Parathyroid adenoma (tissue), 2 donors: ENCODE results near the gene RAPGEFL1.
A peak's percentile ranks its signal among the peaks of the same experiment; 100 is the strongest.
"Not testable (repeated sequence)": the region's sequence is repeated elsewhere in the genome, so short reads cannot be mapped to it uniquely, and the experiment has no call there.

Source experiments
- H2AFZ ChIP-seq: fragments of 300-600 bp; sonication (generic); one replicate; pipeline ENCODE4 v1.7.0; 2017; ENCODE audit warnings: antibody characterized with exemption, mild to moderate bottlenecking
- H3K27ac ChIP-seq: fragments of 300-600 bp; sonication (generic); one replicate; pipeline ENCODE4 v1.7.0; 2017
- H3K27me3 ChIP-seq: fragments of 300-600 bp; sonication (generic); one replicate; pipeline ENCODE4 v1.7.0; 2017; ENCODE audit warnings: low read length; ENCODE audit not compliant: control insufficient read depth, insufficient read depth
- H3K36me3 ChIP-seq: fragments of 300-600 bp; sonication (generic); one replicate; pipeline ENCODE4 v1.7.0; 2017; ENCODE audit warnings: low read length; ENCODE audit not compliant: control insufficient read depth, insufficient read depth
- H3K4me1 ChIP-seq: fragments of 300-600 bp; sonication (generic); one replicate; pipeline ENCODE4 v1.7.0; 2017; ENCODE audit warnings: control low read depth
- H3K4me2 ChIP-seq: fragments of 300-600 bp; sonication (generic); one replicate; pipeline ENCODE4 v1.7.0; 2017; ENCODE audit warnings: low read length
- H3K4me3 ChIP-seq: fragments of 300-600 bp; sonication (generic); one replicate; pipeline ENCODE4 v1.7.0; 2017; ENCODE audit warnings: low read depth, low read length
- H3K79me2 ChIP-seq: fragments of 300-600 bp; sonication (generic); one replicate; pipeline ENCODE4 v1.7.0; 2017; ENCODE audit warnings: control low read depth
- H3K9ac ChIP-seq: fragments of 300-600 bp; sonication (generic); one replicate; pipeline ENCODE4 v1.7.0; 2017; ENCODE audit warnings: mild to moderate bottlenecking
- H3K9me3 ChIP-seq: fragments of 300-600 bp; sonication (generic); one replicate; pipeline ENCODE4 v1.7.0; 2017; ENCODE audit warnings: low read length; ENCODE audit not compliant: control insufficient read depth
- TF ChIP-seq, protein P1 (sequence below): fragments of 300-600 bp; sonication (generic); IDR thresholded peaks from one replicate; pipeline ENCODE4 v1.7.0; 2017; ENCODE audit warnings: antibody characterized with exemption, mild to moderate bottlenecking
- donor health status: primary hyperparathyroidism.

The RAPGEFL1 gene

GRCh38 chr17:40198576-40198975 is 21.3 kb downstream of the RAPGEFL1 start:
- H3K9ac ChIP-seq, result no peak overlapping the region
- H3K36me3 ChIP-seq, result no peaks in the 10 kb centered on the region
- H3K79me2 ChIP-seq, result no peaks in the 10 kb centered on the region
- no peak overlapping the region for H3K27ac ChIP-seq
- no peaks in the 10 kb centered on the region for H3K27me3 ChIP-seq
- H3K4me2 ChIP-seq, result no peak overlapping the region
- TF ChIP-seq, protein P1, sequence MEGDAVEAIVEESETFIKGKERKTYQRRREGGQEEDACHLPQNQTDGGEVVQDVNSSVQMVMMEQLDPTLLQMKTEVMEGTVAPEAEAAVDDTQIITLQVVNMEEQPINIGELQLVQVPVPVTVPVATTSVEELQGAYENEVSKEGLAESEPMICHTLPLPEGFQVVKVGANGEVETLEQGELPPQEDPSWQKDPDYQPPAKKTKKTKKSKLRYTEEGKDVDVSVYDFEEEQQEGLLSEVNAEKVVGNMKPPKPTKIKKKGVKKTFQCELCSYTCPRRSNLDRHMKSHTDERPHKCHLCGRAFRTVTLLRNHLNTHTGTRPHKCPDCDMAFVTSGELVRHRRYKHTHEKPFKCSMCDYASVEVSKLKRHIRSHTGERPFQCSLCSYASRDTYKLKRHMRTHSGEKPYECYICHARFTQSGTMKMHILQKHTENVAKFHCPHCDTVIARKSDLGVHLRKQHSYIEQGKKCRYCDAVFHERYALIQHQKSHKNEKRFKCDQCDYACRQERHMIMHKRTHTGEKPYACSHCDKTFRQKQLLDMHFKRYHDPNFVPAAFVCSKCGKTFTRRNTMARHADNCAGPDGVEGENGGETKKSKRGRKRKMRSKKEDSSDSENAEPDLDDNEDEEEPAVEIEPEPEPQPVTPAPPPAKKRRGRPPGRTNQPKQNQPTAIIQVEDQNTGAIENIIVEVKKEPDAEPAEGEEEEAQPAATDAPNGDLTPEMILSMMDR, result no peak
- H2AFZ ChIP-seq, result no peak overlapping the region
- no peaks in the 10 kb centered on the region for H3K4me1 ChIP-seq
- no peak overlapping the region for H3K4me3 ChIP-seq
- H3K9me3 ChIP-seq, result no peaks in the 10 kb centered on the region

DNA sequence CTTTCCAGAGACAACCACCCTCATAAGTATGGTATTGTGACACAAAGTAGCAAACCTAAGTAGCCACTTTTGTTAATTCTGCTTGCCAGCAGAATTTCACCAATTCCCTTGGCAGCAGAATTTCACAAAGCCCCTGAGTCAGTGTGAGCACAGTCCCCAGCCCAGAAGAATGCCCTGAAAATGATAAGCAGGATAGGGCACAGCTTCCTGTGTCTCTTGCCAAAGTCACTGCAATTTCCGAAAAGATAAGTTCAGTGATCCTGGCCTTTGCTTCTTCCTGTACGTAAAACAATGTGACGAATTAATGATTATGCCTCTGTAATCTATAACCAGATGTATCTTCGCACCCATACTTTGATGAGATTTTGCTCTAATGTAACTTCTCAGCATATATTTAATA is 25.9 kb downstream of the RAPGEFL1 start:
- Histone ChIP-seq H2AFZ (no peak overlapping the region), H3K4me3 (no peak overlapping the region), H3K79me2 (no peaks in the 10 kb centered on the region), H3K9ac (no peak overlapping the region), H3K9me3 (no peaks in the 10 kb centered on the region), H3K4me2 (no peak overlapping the region), H3K36me3 (no peaks in the 10 kb centered on the region), H3K4me1 (no peaks in the 10 kb centered on the region), H3K27me3 (no peaks in the 10 kb centered on the region), H3K27ac (peak overlapping the region; percentile 40)
- TF ChIP-seq, protein P1, result no peak

DNA sequence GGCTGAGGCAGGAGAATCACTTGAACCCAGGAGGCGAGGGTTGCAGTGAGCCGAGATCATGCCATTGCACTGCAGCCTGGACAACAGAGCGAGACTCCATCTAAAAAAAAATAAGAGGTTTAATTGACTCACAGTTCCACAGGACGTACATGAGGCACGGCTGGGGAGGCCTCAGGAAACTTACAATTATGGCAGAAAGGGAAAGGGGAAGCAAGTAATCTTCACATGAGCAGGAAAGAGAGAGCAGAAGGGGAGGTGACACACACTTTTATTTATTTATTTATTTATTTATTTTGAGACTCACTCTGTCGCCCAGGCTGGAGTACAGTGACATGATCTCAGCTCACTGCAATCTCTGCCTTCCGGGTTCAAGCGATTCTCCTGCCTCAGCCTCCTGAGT is 28.9 kb downstream of the RAPGEFL1 start:
- not testable (repeated sequence) for H3K36me3 ChIP-seq, H3K4me1 ChIP-seq, H3K27ac ChIP-seq, H3K27me3 ChIP-seq, H3K9ac ChIP-seq, H3K9me3 ChIP-seq, H2AFZ ChIP-seq, H3K4me2 ChIP-seq, H3K4me3 ChIP-seq, H3K79me2 ChIP-seq

DNA sequence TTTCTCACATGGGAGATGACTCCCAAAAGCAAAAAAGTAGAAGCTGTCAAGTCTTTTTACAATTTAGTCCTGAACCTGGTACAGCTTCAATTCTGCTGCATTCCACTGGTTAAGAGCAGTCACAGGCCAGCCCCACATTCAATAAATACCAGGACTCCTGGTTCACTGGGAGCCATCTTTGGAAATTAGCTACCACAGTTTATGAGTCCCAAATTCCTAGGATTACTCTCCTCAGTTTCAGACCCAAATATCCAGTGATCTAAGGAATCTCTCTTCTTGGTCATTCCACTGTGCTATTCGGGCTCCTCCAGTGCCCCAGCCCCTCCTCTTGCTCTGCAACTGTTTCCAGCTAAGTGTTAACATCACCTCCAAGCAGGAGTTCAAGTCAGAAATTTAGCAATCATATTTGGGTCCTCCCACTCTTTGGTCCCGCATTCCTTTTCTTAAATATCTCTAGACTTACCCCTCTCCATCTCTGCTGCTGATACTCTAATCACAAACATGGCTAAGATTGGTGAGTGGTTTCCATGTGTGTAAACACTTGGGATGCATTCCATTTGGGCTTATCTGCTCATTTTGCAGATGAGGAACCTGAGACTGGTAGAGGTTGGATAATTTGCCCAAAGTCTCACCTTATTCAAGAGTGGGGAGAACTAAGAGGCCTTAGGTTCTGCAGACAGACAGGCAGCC is 32.3 kb downstream of the RAPGEFL1 start:
- no peak overlapping the region for H3K4me2 ChIP-seq
- H3K4me1 ChIP-seq, result no peaks in the 10 kb centered on the region
- H3K79me2 ChIP-seq, result no peaks in the 10 kb centered on the region
- TF ChIP-seq, protein P1, result no peak
- no peak overlapping the region for H3K27ac ChIP-seq
- H3K36me3 ChIP-seq, result no peaks in the 10 kb centered on the region
- no peaks in the 10 kb centered on the region for H3K9me3 ChIP-seq
- H3K4me3 ChIP-seq, result no peak overlapping the region
- H3K27me3 ChIP-seq, result no peaks in the 10 kb centered on the region
- H2AFZ ChIP-seq, result peak overlapping the region; percentile 33
- no peak overlapping the region for H3K9ac ChIP-seq

- H3K27me3 ChIP-seq, H3K27ac ChIP-seq, H3K79me2 ChIP-seq, H3K4me1 ChIP-seq, H3K4me2 ChIP-seq, H3K9me3 ChIP-seq, H3K36me3 ChIP-seq, H2AFZ ChIP-seq, H3K4me3 ChIP-seq, H3K9ac ChIP-seq: not testable (repeated sequence)
Observed at GRCh38 chr17:40213914-40214313, 36.6 kb downstream of the RAPGEFL1 start.
